Uterus (tissue), 4 donors: ENCODE results near the gene PTPRU. TPM values are rescaled to one million over a fixed set of nuclear protein-coding genes. Genes with fewer than 3 reads are reported as not detected.

Source experiments
- DNase-seq, 2 donors: peaks; one replicate each; pipeline ENCODE4 v3.0.0-alpha.2; 2019 to 2020
- H3K27ac ChIP-seq, 2 donors: fragments of 200-600 bp; sonication (generic); 1 replicate in 1 of 2; 2 replicates in 1 of 2; pipeline ENCODE4 v1.5.1; 2016 to 2018
- H3K27me3 ChIP-seq, 2 donors: fragments of 200-600 bp; sonication (generic); one replicate each; pipeline ENCODE4 v1.5.1; 2018 to 2019; ENCODE audit warnings: control low read depth in 1 of 2
- H3K36me3 ChIP-seq, 2 donors: fragments of 200-600 bp; sonication (generic); one replicate each; pipeline ENCODE4 v1.5.1; 2019; ENCODE audit warnings: control low read depth in 1 of 2
- H3K4me1 ChIP-seq, 2 donors: fragments of 200-600 bp; sonication (generic); one replicate each; pipeline ENCODE4 v1.5.1; 2018 to 2019; ENCODE audit warnings: control low read depth in 1 of 2
- H3K4me3 ChIP-seq, 2 donors: fragments of 200-600 bp; sonication (generic); 1 replicate in 1 of 2; 2 replicates in 1 of 2; pipeline ENCODE4 v1.5.1; 2018 to 2019; ENCODE audit warnings: mild to moderate bottlenecking in 1 of 2
- H3K9me3 ChIP-seq, 2 donors: fragments of 200-600 bp; sonication (generic); one replicate each; pipeline ENCODE4 v1.5.1; 2019; ENCODE audit warnings: control low read depth in 1 of 2
- CTCF ChIP-seq, 4 experiments: fragments of 200-600 bp in 2 of 4; fragments of 450-650 bp in 2 of 4; sonication (generic) in 2 of 4; IDR thresholded peaks; one replicate each; pipeline ENCODE4 v1.5.1; 2016 to 2019; ENCODE audit warnings: antibody characterized with exemption in 4 of 4, mild to moderate bottlenecking in 2 of 4, moderate library complexity in 1 of 4
- POLR2A ChIP-seq, 2 donors: fragments of 450-650 bp; IDR thresholded peaks; one replicate each; pipeline ENCODE4 v1.6.1; 2016; ENCODE audit warnings: antibody characterized with exemption in 2 of 2, mild to moderate bottlenecking in 1 of 2, moderate library complexity in 1 of 2
- intact Hi-C: fragments of 100-400 bp; cut with DNase I; formaldehyde crosslinking; loops from one replicate; pipeline ENCODE4 v1.15.1; 2023; ENCODE audit warnings: low total_unique reads
- total RNA-seq, 4 donors: library from RNA; depleted of rRNA in 3 of 4; stranded (reverse); fragments of >200 nt in 3 of 4; gene quantifications; one replicate each; pipeline versions ENCODE4 v1.1.0 to v1.2.4, GENCODE V29; 2014 to 2023
- donor health status: DM: yes; HTN: yes; CAD: no.

PTPRU gene
- total RNA-seq, 4 donors from 2014 or later: 9.5 to 48.2 (median 33.4) TPM

DNA sequence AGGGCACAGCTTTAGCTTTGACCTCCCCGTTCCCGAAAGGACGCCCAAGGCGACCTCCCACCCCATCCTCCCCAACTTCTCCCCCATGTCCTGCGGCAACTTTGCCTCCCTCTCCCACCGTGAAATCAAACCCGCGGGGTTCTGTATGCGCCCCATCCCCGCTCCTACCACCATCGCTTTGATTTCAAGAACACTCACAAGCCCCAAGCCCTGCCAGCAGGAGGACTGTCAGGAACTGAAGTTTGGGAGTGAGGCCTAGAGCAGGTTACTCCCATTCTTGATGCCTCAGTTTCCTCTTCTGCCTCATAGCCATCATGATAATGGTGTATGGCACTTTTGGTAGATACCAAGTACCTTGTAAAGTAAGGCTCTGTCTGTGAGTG, 2.3 kb downstream of the PTPRU start:
- no peaks in the 10 kb centered on the region for H3K36me3 ChIP-seq
- intact Hi-C loops: loop anchor here (10.0 kb wide), 1 partner anchor 1476 kb away; no protein-coding TSS in a partner anchor
- no peak for TF ChIP-seq CTCF (IDR thresholded peaks at IDR 0.05)
- TF ChIP-seq POLR2A (IDR thresholded peaks at IDR 0.05): no peak
- H3K4me1 ChIP-seq: peaks cover 0 to 4% of the 10 kb centered on the region in 2 donors
- H3K27ac ChIP-seq: peak overlapping the region; percentile 56 to 74
- H3K27me3 ChIP-seq: no peaks in the 10 kb centered on the region
- no peaks in the 10 kb centered on the region for H3K9me3 ChIP-seq
- peak in 1 of 2 donors; percentile 29 for DNase-seq
- peak overlapping the region; percentile 32 to 54 for H3K4me3 ChIP-seq

- no peak overlapping the region for H3K27ac ChIP-seq
- H3K27me3 ChIP-seq: no peaks in the 10 kb centered on the region
- H3K4me1 ChIP-seq: peaks cover 0 to 4% of the 10 kb centered on the region in 2 donors
- H3K9me3 ChIP-seq: no peaks in the 10 kb centered on the region
- intact Hi-C loops: loop anchor here (10.0 kb wide), 1 partner anchor 1476 kb away; no protein-coding TSS in a partner anchor
- H3K36me3 ChIP-seq: no peaks in the 10 kb centered on the region
- TF ChIP-seq POLR2A (IDR thresholded peaks at IDR 0.05) (no peak), CTCF (IDR thresholded peaks at IDR 0.05) (no peak)
- H3K4me3 ChIP-seq: no peak overlapping the region
- DNase-seq: no peak
Measured at GRCh38 chr1:29239142-29239541, 2.8 kb downstream of the PTPRU start.

DNA sequence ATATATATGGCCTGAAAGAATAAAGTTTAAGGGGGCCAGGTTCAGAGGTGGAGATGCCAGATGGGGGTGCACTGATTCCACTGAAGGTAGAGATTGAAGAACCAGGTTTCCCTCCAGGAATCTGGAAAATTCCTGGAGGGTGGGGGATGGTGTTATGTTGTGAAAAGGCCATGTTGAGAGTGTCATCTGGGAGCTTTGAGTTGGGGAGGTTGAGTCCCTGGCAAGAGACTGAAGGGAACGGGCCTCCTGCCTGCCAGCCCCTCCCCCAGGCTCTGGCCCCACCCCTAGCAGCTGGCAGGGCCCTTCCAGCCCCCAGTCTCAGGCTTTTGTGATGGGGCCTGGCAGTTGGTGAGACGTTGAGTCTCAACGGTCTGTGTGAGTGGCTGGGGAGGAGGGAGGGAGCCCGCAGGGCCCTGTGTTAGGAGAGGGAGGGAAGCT, 4.1 kb downstream of the PTPRU start:
- intact Hi-C loops: loop anchor here (10.0 kb wide), 2 partner anchors 844 to 1134 kb away; no protein-coding TSS in a partner anchor
- Histone ChIP-seq H3K36me3 (no peaks in the 10 kb centered on the region), H3K9me3 (no peaks in the 10 kb centered on the region), H3K4me3 (no peak overlapping the region), H3K27me3 (no peaks in the 10 kb centered on the region), H3K4me1 (peaks cover 0 to 4% of the 10 kb centered on the region in 2 donors), H3K27ac (no peak overlapping the region)
- TF ChIP-seq POLR2A (IDR thresholded peaks at IDR 0.05): no peak
- TF ChIP-seq CTCF (IDR thresholded peaks at IDR 0.05): no peak
- DNase-seq: no peak

GRCh38 chr1:29240986-29241385, 4.7 kb downstream of the PTPRU start:
- DNase-seq: no peak
- Histone ChIP-seq H3K4me1 (peaks cover 0 to 3% of the 10 kb centered on the region in 2 donors), H3K27me3 (no peaks in the 10 kb centered on the region), H3K36me3 (no peaks in the 10 kb centered on the region), H3K9me3 (no peaks in the 10 kb centered on the region), H3K27ac (no peak overlapping the region), H3K4me3 (no peak overlapping the region)
- intact Hi-C loops: loop anchor here (10.0 kb wide), 2 partner anchors 844 to 1134 kb away; no protein-coding TSS in a partner anchor
- TF ChIP-seq POLR2A (IDR thresholded peaks at IDR 0.05): no peak
- no peak for TF ChIP-seq CTCF (IDR thresholded peaks at IDR 0.05)

- H3K27me3 ChIP-seq: no peaks in the 10 kb centered on the region
- H3K4me1 ChIP-seq: no peaks in the 10 kb centered on the region
- H3K4me3 ChIP-seq: no peak overlapping the region
- DNase-seq: no peak
- H3K36me3 ChIP-seq: no peaks in the 10 kb centered on the region
- TF ChIP-seq POLR2A (IDR thresholded peaks at IDR 0.05): no peak
- no peak for TF ChIP-seq CTCF (IDR thresholded peaks at IDR 0.05)
- intact Hi-C loops: loop anchor here (10.0 kb wide), 2 partner anchors 842 to 1132 kb away; no protein-coding TSS in a partner anchor
- no peaks in the 10 kb centered on the region for H3K9me3 ChIP-seq
- H3K27ac ChIP-seq: no peak overlapping the region
Measured at GRCh38 chr1:29243023-29243870, 6.9 kb downstream of the PTPRU start.
